GM12878 (cell line): ENCODE results near the gene SLC45A3. TPM values are rescaled to one million over a fixed set of nuclear protein-coding genes. Genes with fewer than 3 reads are reported as not detected.

Source experiments
- ATAC-seq: fragments of 200-7000 bp; cut with Tn5 transposase; 3 replicates; pipeline ENCODE4 v1.9.1; 2020; ENCODE audit warnings: mild to moderate bottlenecking, moderate library complexity
- BruUV-seq: library from RNA; stranded (reverse); fragments of 400-500 nt; replicated peaks from 2 replicates; lab custom pipeline; 2021; lab: Mats Ljungman, UMichigan
- CTCF ChIA-PET: fragments of 300-600 bp; sonication (Branson Sonifier 250); formaldehyde crosslinking; extraction: SDS; loops from one replicate; lab custom pipeline; 2021; ENCODE audit warnings: inconsistent platforms; lab: Yijun Ruan, JAX
- POLR2A ChIA-PET: fragments of 350-600 bp; formaldehyde crosslinking; extraction: SDS; loops from one replicate; lab custom pipeline; 2021; ENCODE audit warnings: inconsistent platforms; lab: Charles Lee
- RAD21 ChIA-PET: fragments of 300-600 bp; sonication (Branson Sonifier 250); formaldehyde crosslinking; loops from one replicate; lab custom pipeline; 2023; ENCODE audit warnings: antibody characterized with exemption; ENCODE audit not compliant: unreplicated experiment; lab: Charles Lee
- SMC1A ChIA-PET: fragments of 300-600 bp; sonication (Branson Sonifier 250); formaldehyde crosslinking; loops from one replicate; lab custom pipeline; 2023; ENCODE audit not compliant: unreplicated experiment, uncharacterized antibody; lab: Charles Lee
- DNase-seq: peaks from one replicate; pipeline ENCODE4 v3.0.0-alpha.2; 2011; ENCODE audit warnings: low read depth, low spot score
- FAIRE-seq: peaks from 3 replicates; lab custom pipeline; 2011; peaks lifted over from hg19 to GRCh38; lab: Jason Lieb, UNC
- H2AFZ ChIP-seq: 2 replicates; pipeline ENCODE4 v1.6.0; 2011; ENCODE audit warnings: low read depth, low read length, control low read depth; ENCODE audit not compliant: control insufficient read depth
- H3K27ac ChIP-seq: 2 replicates; pipeline ENCODE4 v1.5.1; 2011; ENCODE audit warnings: control low read depth; ENCODE audit not compliant: control insufficient read depth, insufficient read depth
- H3K27me3 ChIP-seq, 2 experiments: replicated peaks in 1 of 2; 2 replicates each; pipeline versions ENCODE4 v1.6.0 to v1.6.1; 2011; ENCODE audit warnings: low read length in 1 of 2; ENCODE audit not compliant: control insufficient read depth in 2 of 2, insufficient read depth in 2 of 2
- H3K36me3 ChIP-seq, 2 experiments: 2 replicates each; pipeline ENCODE4 v1.5.1; 2011; ENCODE audit warnings: low read length in 1 of 2; ENCODE audit not compliant: control insufficient read depth in 2 of 2, insufficient read depth in 2 of 2
- H3K4me1 ChIP-seq: 2 replicates; pipeline ENCODE4 v1.6.1; 2011; ENCODE audit warnings: mild to moderate bottlenecking, low read length, moderate library complexity, mixed read lengths; ENCODE audit not compliant: control insufficient read depth, insufficient read depth
- H3K4me2 ChIP-seq: 2 replicates; pipeline ENCODE4 v1.6.0; 2011; ENCODE audit warnings: control low read depth; ENCODE audit not compliant: control insufficient read depth, insufficient read depth
- H3K4me3 ChIP-seq: fragments of 200-600 bp; sonication (generic); 2 replicates; pipeline ENCODE4 v1.5.1; 2016
- H3K79me2 ChIP-seq: 2 replicates; pipeline ENCODE4 v1.6.0; 2011; ENCODE audit warnings: low read length; ENCODE audit not compliant: control insufficient read depth, insufficient read depth
- H3K9ac ChIP-seq: 2 replicates; pipeline ENCODE4 v1.8.0; 2011; ENCODE audit warnings: low read length, control low read depth, mixed read lengths; ENCODE audit not compliant: control insufficient read depth, insufficient read depth
- H3K9me3 ChIP-seq: replicated peaks from 3 replicates; pipeline ENCODE4 v1.5.1; 2011; ENCODE audit warnings: mild to moderate bottlenecking, low read length; ENCODE audit not compliant: control insufficient read depth, insufficient read depth
- H4K20me1 ChIP-seq: 2 replicates; pipeline ENCODE4 v1.6.0; 2011; ENCODE audit not compliant: control insufficient read depth, insufficient read depth
- BCL11A ChIP-seq: IDR thresholded peaks from 2 replicates; pipeline ENCODE4 v1.6.1; 2011; ENCODE audit warnings: low read depth, low read length
- BMI1 ChIP-seq: fragments of 450-650 bp; IDR thresholded peaks from 2 replicates; pipeline ENCODE4 v1.6.1; 2016; ENCODE audit warnings: mild to moderate bottlenecking, moderate library complexity, borderline replicate concordance
- ESRRA ChIP-seq: IDR thresholded peaks from 2 replicates; pipeline ENCODE4 v1.6.1; 2012; ENCODE audit warnings: mild to moderate bottlenecking, low read length, improper control_type of control experiment
- MTA2 ChIP-seq: fragments of 450-650 bp; IDR thresholded peaks from 2 replicates; pipeline ENCODE4 v1.6.1; 2016; ENCODE audit warnings: low read depth, mild to moderate bottlenecking, moderate library complexity
- NR2C1 ChIP-seq: fragments of 450-650 bp; IDR thresholded peaks from 2 replicates; pipeline ENCODE4 v1.6.1; 2017; ENCODE audit warnings: antibody characterized with exemption, mild to moderate bottlenecking, moderate library complexity
- NRF1 ChIP-seq: conservative IDR thresholded peaks from 2 replicates; pipeline ENCODE4 v1.6.1; 2011; ENCODE audit warnings: mild to moderate bottlenecking, low read depth, low read length, improper control_type of control experiment
- PAX8 ChIP-seq: fragments of 450-650 bp; IDR thresholded peaks from 2 replicates; pipeline ENCODE4 v1.6.1; 2017; ENCODE audit warnings: mild to moderate bottlenecking, moderate library complexity
- RAD51 ChIP-seq: fragments of 450-650 bp; IDR thresholded peaks from 2 replicates; pipeline ENCODE4 v1.6.1; 2016; ENCODE audit warnings: moderate library complexity, mild to moderate bottlenecking, inconsistent platforms
- STAT1 ChIP-seq: fragments of 450-650 bp; conservative IDR thresholded peaks from 2 replicates; pipeline ENCODE4 v1.6.1; 2014; ENCODE audit warnings: antibody characterized with exemption, mild to moderate bottlenecking
- USF2 ChIP-seq: IDR thresholded peaks from 2 replicates; pipeline ENCODE4 v1.6.1; 2011; ENCODE audit warnings: low read depth, low read length, improper control_type of control experiment, borderline replicate concordance
- ZNF217 ChIP-seq: fragments of 450-650 bp; IDR thresholded peaks from 2 replicates; pipeline ENCODE4 v1.6.1; 2017; ENCODE audit warnings: antibody characterized with exemption, mild to moderate bottlenecking
- WGBS: methylation state at CpG from one replicate; pipeline ENCODE4 v1.1.6; 2016; ENCODE audit warnings: low lambda C conversion rate; ENCODE audit not compliant: insufficient replicate concordance, insufficient coverage; ENCODE audit errors: missing lambda C conversion rate; 5-methylcytosine and 5-hydroxymethylcytosine counted together
- in situ Hi-C: fragments of 300-500 bp; cut with MboI; formaldehyde crosslinking; loops from 9 replicates; pipeline ENCODE4 v1.14.3; 2018; ENCODE audit warnings: mixed read lengths
- intact Hi-C: fragments of 100-400 bp; cut with micrococcal nuclease; formaldehyde crosslinking; loops from one replicate; pipeline ENCODE4 v1.14.2; 2022; ENCODE audit not compliant: unreplicated experiment
- polyA plus RNA-seq, 11 experiments: library from polyadenylated mRNA; depleted of rRNA in 4 of 11; unstranded in 6 of 11; stranded (reverse) in 5 of 11; fragments of >200 nt; fragmentation: Nextera tagmentation in 4 of 11; fragmentation: Illumina TruSeq in 1 of 11; extraction: Ambion mirVana in 4 of 11; extraction: Trizol in 1 of 11; gene quantifications; 1 replicate in 1 of 11; 2 replicates in 10 of 11; pipeline versions ENCODE4 v1.2.1 to v1.2.3, GENCODE V29; 2011 to 2016; ENCODE audit warnings: inconsistent platforms in 2 of 11, missing spikeins in 2 of 11, low read depth in 1 of 11
- total RNA-seq, 4 experiments: library from RNA; depleted of rRNA in 3 of 4; stranded (reverse); fragments of >200 nt in 3 of 4; fragmentation: Illumina TruSeq in 1 of 4; extraction: Trizol in 1 of 4; gene quantifications; 2 replicates each; pipeline versions ENCODE4 v1.2.1 to v1.2.3, GENCODE V29; 2013 to 2021
- TF ChIP-seq, protein P1 (sequence below): fragments of 450-650 bp; IDR thresholded peaks from 2 replicates; pipeline ENCODE4 v1.6.1; 2017; ENCODE audit warnings: mild to moderate bottlenecking, moderate library complexity
- TF ChIP-seq, protein P2 (sequence below): fragments of 450-650 bp; IDR thresholded peaks from 2 replicates; pipeline ENCODE4 v1.6.1; 2017; ENCODE audit warnings: low read depth, mild to moderate bottlenecking, moderate library complexity

The SLC45A3 gene
- total and polyA plus RNA-seq, 10 of the 15 experiments (the other 5 are each of a cell fraction or from before 2014, with no cell fraction given), result 0.26 to 10.3 (median 4.1) TPM

DNA sequence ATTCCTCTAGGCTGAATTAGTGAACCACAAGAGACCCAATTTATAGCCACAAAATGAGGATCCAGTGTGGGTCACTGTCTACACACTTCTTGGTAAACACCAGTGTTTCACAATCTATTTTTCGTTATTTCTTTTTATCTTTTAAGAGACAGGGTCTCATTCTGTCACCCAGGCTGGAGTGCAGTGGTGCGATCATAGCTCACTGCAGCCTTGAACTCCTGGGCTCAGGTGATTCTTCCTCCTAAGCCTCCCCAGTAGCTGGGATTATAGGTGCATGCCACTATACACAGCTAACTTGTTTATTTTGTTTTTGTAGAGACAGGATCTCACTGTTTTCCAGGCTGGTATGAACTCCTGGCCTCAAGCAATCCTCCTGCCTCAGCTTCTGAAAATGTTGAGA lies 29.3 kb upstream of the SLC45A3 start:
- RAD21 ChIA-PET, result interaction anchor here (0.6 to 10.5 kb wide), 15 partner anchors 9 to 267 kb away, joined by 3 to 538 read pairs (median 10); partner anchors contain the start of genes RAB29 and SLC45A3

More for the DNA sequence above, 29.3 kb upstream of the SLC45A3 start:
- Histone ChIP-seq H3K9ac (no peak overlapping the region), H3K4me1 (no peaks in the 10 kb centered on the region), H3K4me2 (no peak overlapping the region), H3K79me2 (no peaks in the 10 kb centered on the region), H3K36me3 (peaks cover 0 to 5% of the 10 kb centered on the region in 2 experiments; a peak in 2 of 4 replicates), H3K4me3 (no peak overlapping the region), H2AFZ (no peak overlapping the region), H3K9me3 (no peaks in the 10 kb centered on the region), H3K27me3 (no peaks in the 10 kb centered on the region), H3K27ac (no peak overlapping the region), H4K20me1 (no peaks in the 10 kb centered on the region)
- CTCF ChIA-PET, result interaction anchor here (0.5 to 16.5 kb wide), 25 partner anchors 6 to 267 kb away, joined by 3 to 1339 read pairs (median 9); partner anchors contain the start of genes ELK4 and SLC45A3
- FAIRE-seq, result no peak
- no peak for DNase-seq
- no TSS peak for BruUV-seq
- POLR2A ChIA-PET, result interaction anchor here (4.0 to 10.1 kb wide), 3 partner anchors 31 to 50 kb away, joined by 21 to 89 read pairs (median 34); partner anchors contain the start of gene SLC45A3
- SMC1A ChIA-PET, result interaction anchor here (1.0 to 19.5 kb wide), 18 partner anchors 10 to 268 kb away, joined by 3 to 1008 read pairs (median 7); partner anchors contain the start of gene SLC45A3
- intact Hi-C loops, result no loop called here
- in situ Hi-C loops, result loop anchor here (5.0 kb wide), 2 partner anchors 47 to 122 kb away; no protein-coding TSS in a partner anchor
- TF ChIP-seq MTA2 (no peak), BCL11A (no peak), BMI1 (no peak), NR2C1 (no peak), ESRRA (no peak), USF2 (no peak), STAT1 (no peak), ZNF217 (no peak), RAD51 (no peak), NRF1 (no peak), PAX8 (no peak)
- TF ChIP-seq, protein P1, sequence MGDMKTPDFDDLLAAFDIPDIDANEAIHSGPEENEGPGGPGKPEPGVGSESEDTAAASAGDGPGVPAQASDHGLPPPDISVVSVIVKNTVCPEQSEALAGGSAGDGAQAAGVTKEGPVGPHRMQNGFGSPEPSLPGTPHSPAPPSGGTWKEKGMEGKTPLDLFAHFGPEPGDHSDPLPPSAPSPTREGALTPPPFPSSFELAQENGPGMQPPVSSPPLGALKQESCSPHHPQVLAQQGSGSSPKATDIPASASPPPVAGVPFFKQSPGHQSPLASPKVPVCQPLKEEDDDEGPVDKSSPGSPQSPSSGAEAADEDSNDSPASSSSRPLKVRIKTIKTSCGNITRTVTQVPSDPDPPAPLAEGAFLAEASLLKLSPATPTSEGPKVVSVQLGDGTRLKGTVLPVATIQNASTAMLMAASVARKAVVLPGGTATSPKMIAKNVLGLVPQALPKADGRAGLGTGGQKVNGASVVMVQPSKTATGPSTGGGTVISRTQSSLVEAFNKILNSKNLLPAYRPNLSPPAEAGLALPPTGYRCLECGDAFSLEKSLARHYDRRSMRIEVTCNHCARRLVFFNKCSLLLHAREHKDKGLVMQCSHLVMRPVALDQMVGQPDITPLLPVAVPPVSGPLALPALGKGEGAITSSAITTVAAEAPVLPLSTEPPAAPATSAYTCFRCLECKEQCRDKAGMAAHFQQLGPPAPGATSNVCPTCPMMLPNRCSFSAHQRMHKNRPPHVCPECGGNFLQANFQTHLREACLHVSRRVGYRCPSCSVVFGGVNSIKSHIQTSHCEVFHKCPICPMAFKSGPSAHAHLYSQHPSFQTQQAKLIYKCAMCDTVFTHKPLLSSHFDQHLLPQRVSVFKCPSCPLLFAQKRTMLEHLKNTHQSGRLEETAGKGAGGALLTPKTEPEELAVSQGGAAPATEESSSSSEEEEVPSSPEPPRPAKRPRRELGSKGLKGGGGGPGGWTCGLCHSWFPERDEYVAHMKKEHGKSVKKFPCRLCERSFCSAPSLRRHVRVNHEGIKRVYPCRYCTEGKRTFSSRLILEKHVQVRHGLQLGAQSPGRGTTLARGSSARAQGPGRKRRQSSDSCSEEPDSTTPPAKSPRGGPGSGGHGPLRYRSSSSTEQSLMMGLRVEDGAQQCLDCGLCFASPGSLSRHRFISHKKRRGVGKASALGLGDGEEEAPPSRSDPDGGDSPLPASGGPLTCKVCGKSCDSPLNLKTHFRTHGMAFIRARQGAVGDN, result no peak
- TF ChIP-seq, protein P2, sequence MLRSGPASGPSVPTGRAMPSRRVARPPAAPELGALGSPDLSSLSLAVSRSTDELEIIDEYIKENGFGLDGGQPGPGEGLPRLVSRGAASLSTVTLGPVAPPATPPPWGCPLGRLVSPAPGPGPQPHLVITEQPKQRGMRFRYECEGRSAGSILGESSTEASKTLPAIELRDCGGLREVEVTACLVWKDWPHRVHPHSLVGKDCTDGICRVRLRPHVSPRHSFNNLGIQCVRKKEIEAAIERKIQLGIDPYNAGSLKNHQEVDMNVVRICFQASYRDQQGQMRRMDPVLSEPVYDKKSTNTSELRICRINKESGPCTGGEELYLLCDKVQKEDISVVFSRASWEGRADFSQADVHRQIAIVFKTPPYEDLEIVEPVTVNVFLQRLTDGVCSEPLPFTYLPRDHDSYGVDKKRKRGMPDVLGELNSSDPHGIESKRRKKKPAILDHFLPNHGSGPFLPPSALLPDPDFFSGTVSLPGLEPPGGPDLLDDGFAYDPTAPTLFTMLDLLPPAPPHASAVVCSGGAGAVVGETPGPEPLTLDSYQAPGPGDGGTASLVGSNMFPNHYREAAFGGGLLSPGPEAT, result no peak
- ATAC-seq, result no peak
- WGBS, result 75% methylated on average over 2 of the region's 2 CpGs
